ENCODE data around the gene KREMEN2.
A peak's percentile ranks its signal among the peaks of the same experiment; 100 is the strongest.

The KREMEN2 gene

DNA sequence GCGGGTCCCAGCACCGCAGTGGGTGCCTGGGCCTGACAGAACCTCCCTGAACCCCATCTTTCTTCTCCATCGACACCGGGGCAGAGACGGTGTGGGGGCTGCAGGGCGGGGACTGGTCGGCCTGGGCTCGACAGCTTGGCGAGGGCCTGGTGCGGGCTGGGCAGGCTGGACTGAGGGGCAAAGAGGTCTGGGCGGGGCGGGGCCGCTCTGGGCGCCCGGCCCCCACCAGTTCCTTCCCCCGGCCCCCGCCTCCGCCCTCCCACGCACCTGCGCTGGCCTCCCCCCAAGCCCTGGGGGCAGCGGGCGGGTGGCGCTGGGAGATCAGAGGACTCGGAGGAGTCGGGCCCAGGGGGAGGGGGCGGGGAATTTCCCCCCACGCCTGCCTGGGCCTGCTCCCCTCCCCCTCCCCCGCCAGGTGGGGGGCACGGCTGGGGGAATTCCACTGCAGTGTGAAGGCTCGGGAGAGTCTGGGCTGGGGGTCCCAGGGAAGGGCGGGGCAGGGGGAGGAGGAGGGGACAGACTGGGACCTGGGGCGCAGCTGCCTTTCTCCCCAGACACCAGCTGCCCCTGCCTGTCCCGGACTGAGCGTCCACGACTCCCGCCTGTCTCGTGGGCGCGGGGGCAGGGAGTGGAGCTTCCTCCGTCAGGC is 877 bp upstream of the KREMEN2 start:
- ATAC-seq (replicated peaks) = peak; percentile 12
- peak overlapping the region; percentile 78 to 80 for H3K4me3 Mint-ChIP-seq

DNA sequence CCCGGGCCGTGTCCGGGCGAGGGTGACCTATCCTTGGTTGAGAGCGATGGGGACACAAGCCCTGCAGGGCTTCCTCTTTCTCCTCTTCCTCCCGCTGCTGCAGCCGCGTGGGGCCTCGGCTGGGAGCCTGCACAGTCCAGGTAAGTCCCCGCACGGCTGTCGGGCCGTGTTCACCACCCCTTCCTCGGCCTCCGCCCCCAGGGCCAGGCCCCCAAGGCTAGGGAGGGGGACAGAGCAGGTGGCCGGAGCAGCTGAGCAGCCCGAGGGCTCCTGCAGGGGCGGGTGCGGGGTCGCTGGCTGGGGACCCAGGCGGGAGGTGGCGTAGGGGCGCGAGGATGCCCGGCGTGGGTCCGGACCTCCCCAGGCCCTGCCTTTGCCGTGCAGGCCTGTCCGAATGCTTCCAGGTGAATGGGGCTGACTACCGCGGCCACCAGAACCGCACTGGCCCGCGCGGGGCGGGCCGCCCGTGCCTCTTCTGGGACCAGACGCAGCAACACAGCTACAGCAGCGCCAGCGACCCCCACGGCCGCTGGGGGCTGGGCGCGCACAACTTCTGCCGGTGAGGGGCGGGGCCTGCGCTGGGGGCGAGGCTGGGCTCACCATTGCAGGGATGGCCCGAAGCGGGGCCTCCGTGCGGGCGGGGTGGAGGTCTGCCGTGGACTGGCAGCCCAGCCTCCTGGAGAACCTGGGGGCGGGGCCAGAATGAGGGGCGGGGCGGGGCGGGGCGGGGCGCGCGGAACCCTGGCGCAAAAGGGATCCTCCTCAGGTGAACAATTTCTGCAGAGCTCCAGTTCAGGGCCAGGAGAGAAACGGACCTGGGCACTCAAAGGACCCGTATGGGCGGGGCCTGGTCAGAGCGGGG is 631 bp downstream of the KREMEN2 start:
- DNase-seq (peak; percentile 46 to 49 (median 48)), ATAC-seq (replicated peaks) (peak; percentile 28)
- H3K9me3 Mint-ChIP-seq = no peaks in the 10 kb centered on the region
- H3K36me3 Mint-ChIP-seq (ENCODE audit: insufficient read depth) = peaks cover 2% of the 10 kb centered on the region
- H3K4me1 Mint-ChIP-seq (ENCODE audit: low read depth in 2 of 2) = peaks cover 15 to 26% of the 10 kb centered on the region in 2 donors
- peak overlapping the region; percentile 78 to 80 for H3K4me3 Mint-ChIP-seq
- H3K27me3 Mint-ChIP-seq = peaks cover 33 to 58% of the 10 kb centered on the region in 2 donors
- peak overlapping the region in 1 of 2 donors; percentile 53 for H3K27ac Mint-ChIP-seq

More for the DNA sequence above, 877 bp upstream of the KREMEN2 start:
- Mint-ChIP-seq H3K4me1 (ENCODE audit: low read depth in 2 of 2) (peaks cover 14 to 19% of the 10 kb centered on the region in 2 donors), H3K27me3 (peaks cover 37 to 56% of the 10 kb centered on the region in 2 donors), H3K9me3 (no peaks in the 10 kb centered on the region), H3K27ac (no peak overlapping the region), H3K36me3 (ENCODE audit: insufficient read depth) (peaks cover 2% of the 10 kb centered on the region)
- no peak for DNase-seq

DNA sequence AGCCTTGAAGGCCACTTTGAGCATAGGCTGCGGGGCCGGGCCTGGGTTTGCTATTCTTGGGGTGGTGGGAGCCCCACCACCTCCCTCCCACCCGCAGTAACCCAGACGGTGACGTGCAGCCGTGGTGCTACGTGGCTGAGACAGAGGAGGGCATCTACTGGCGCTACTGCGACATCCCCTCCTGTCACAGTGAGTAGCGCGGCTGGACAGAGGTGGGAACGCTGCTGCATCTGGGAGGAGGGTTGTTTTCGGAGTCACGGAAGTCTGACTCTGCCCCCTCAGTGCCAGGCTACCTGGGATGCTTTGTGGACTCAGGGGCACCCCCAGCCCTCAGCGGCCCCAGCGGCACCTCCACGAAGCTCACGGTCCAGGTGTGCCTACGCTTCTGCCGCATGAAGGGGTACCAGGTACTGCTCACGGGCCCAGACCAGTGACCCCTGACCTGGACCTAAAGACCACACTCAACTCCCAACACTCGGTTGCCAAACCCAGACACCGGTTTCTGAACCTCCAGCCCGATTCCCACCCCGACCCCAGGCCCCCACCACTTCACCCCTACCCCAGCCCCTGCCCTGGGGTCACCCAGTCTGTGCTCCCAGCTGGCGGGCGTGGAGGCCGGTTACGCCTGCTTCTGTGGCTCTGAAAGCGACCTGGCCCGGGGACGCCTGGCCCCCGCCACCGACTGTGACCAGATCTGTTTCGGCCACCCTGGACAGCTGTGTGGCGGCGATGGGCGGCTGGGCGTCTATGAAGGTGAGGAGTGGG is 2.1 kb downstream of the KREMEN2 start:
- no peak for DNase-seq
- ATAC-seq (replicated peaks) = no peak
- Mint-ChIP-seq H3K27me3 (peaks cover 25 to 53% of the 10 kb centered on the region in 2 donors), H3K4me3 (peak overlapping the region in 1 of 2 donors; percentile 78), H3K4me1 (ENCODE audit: low read depth in 2 of 2) (peaks cover 15 to 28% of the 10 kb centered on the region in 2 donors), H3K27ac (no peak overlapping the region), H3K9me3 (no peaks in the 10 kb centered on the region), H3K36me3 (ENCODE audit: insufficient read depth) (peaks cover 3% of the 10 kb centered on the region)

- no peak for DNase-seq
- Mint-ChIP-seq H3K36me3 (ENCODE audit: insufficient read depth) (peaks cover 4% of the 10 kb centered on the region), H3K4me3 (no peak overlapping the region), H3K27me3 (peaks cover 21 to 49% of the 10 kb centered on the region in 2 donors), H3K9me3 (no peaks in the 10 kb centered on the region), H3K27ac (no peak overlapping the region), H3K4me1 (ENCODE audit: low read depth in 2 of 2) (peaks cover 12 to 25% of the 10 kb centered on the region in 2 donors)
- no peak for ATAC-seq (replicated peaks)
Observed at GRCh38 chr16:2966808-2967191, 2.7 kb downstream of the KREMEN2 start.

- Mint-ChIP-seq H3K27me3 (peaks cover 18 to 49% of the 10 kb centered on the region in 2 donors), H3K4me3 (peak overlapping the region in 1 of 2 donors; percentile 6), H3K27ac (no peak overlapping the region), H3K36me3 (ENCODE audit: insufficient read depth) (peaks cover 4% of the 10 kb centered on the region), H3K9me3 (no peaks in the 10 kb centered on the region), H3K4me1 (ENCODE audit: low read depth in 2 of 2) (peaks cover 11 to 23% of the 10 kb centered on the region in 2 donors)
- DNase-seq (no peak), ATAC-seq (replicated peaks) (no peak)
Observed at GRCh38 chr16:2967211-2967631, 3.1 kb downstream of the KREMEN2 start.

DNA sequence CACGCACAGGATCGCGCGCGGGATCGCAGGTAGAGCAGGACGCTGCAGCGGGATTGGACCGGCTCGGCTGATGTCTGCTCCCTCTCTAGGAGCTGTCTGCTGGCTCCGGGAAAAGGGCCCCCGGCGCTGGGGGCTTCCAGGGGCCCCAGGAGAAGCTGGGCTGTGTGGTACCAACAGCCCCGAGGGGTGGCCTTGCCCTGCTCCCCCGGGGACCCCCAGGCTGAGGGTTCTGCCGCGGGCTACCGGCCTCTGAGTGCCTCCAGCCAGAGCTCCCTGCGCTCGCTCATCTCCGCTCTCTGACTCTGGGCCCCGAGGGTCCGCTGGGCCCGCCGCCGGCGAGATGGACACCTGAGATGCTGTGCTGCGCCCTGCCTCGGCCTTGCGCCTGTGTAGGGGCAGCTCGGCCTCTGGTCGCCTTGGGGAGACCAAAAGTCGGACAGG is 3.7 kb downstream of the KREMEN2 start:
- DNase-seq = no peak
- H3K27ac Mint-ChIP-seq = no peak overlapping the region
- H3K27me3 Mint-ChIP-seq = peaks cover 18 to 47% of the 10 kb centered on the region in 2 donors
- H3K4me1 Mint-ChIP-seq (ENCODE audit: low read depth in 2 of 2) = peaks cover 11 to 23% of the 10 kb centered on the region in 2 donors
- H3K36me3 Mint-ChIP-seq (ENCODE audit: insufficient read depth) = peaks cover 4% of the 10 kb centered on the region
- peak overlapping the region; percentile 52 to 76 for H3K4me3 Mint-ChIP-seq
- no peak for ATAC-seq (replicated peaks)
- no peaks in the 10 kb centered on the region for H3K9me3 Mint-ChIP-seq

DNA sequence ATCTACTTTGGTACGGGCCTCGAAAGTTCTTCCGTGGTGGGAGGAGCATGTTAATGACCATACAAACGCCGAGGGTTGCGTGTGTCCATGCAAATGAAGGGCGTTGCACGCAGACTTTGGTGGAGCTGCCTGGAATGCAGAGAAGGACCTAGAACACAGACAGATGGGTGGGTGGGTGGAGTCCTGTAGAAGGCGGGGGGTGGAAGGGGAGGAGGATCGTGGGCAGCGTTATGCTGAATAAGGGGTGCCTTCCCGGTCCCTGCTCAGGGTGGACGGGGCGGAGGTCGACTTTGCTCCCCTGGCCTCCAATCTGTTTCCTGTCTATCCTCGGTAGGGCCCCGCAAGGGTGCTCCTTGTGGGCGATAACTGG is 4.3 kb downstream of the KREMEN2 start:
- ATAC-seq (replicated peaks) = no peak
- peaks cover 18 to 41% of the 10 kb centered on the region in 2 donors for H3K27me3 Mint-ChIP-seq
- peak overlapping the region; percentile 52 to 76 for H3K4me3 Mint-ChIP-seq
- H3K36me3 Mint-ChIP-seq (ENCODE audit: insufficient read depth) = peaks cover 4% of the 10 kb centered on the region
- no peak for DNase-seq
- H3K9me3 Mint-ChIP-seq = no peaks in the 10 kb centered on the region
- peaks cover 11 to 23% of the 10 kb centered on the region in 2 donors for H3K4me1 Mint-ChIP-seq (ENCODE audit: low read depth in 2 of 2)
- no peak overlapping the region for H3K27ac Mint-ChIP-seq

- no peaks in the 10 kb centered on the region for H3K9me3 Mint-ChIP-seq
- peaks cover 4% of the 10 kb centered on the region for H3K36me3 Mint-ChIP-seq (ENCODE audit: insufficient read depth)
- peak within 1 kb of the TSS; percentile 52 to 76 for H3K4me3 Mint-ChIP-seq
- H3K27ac Mint-ChIP-seq = no peak within 1 kb of the TSS
- peaks cover 11 to 20% of the 10 kb centered on the region in 2 donors for H3K4me1 Mint-ChIP-seq (ENCODE audit: low read depth in 2 of 2)
- peaks cover 13 to 35% of the 10 kb centered on the region in 2 donors for H3K27me3 Mint-ChIP-seq
- peak; percentile 77 for ATAC-seq (replicated peaks)
- peak; percentile 59 to 76 (median 73) for DNase-seq
Observed at GRCh38 chr16:2968738-2969544, 4.9 kb downstream of the KREMEN2 start, which contains the start of gene PAQR4. Gene PAQR4 (plus strand): TSS chr16:2969348. CDS start chr16:2969675, 327 bp downstream.

GRCh38 chr16:2969545-2970521 is 5.8 kb downstream of the KREMEN2 start:
- ATAC-seq (replicated peaks) = peak; percentile 71
- H3K9me3 Mint-ChIP-seq = no peaks in the 10 kb centered on the region
- H3K4me1 Mint-ChIP-seq (ENCODE audit: low read depth in 2 of 2) = peaks cover 5 to 17% of the 10 kb centered on the region in 2 donors
- peak; percentile 50 to 62 (median 62) for DNase-seq
- H3K4me3 Mint-ChIP-seq = peak overlapping the region; percentile 49 to 62
- peaks cover 9 to 29% of the 10 kb centered on the region in 2 donors for H3K27me3 Mint-ChIP-seq
- peaks cover 4% of the 10 kb centered on the region for H3K36me3 Mint-ChIP-seq (ENCODE audit: insufficient read depth)
- no peak overlapping the region for H3K27ac Mint-ChIP-seq

GRCh38 chr16:2970563-2970962 is 6.5 kb downstream of the KREMEN2 start:
- Mint-ChIP-seq H3K27me3 (peaks cover 9 to 29% of the 10 kb centered on the region in 2 donors), H3K36me3 (ENCODE audit: insufficient read depth) (peaks cover 4% of the 10 kb centered on the region), H3K9me3 (no peaks in the 10 kb centered on the region), H3K4me1 (ENCODE audit: low read depth in 2 of 2) (peaks cover 5 to 13% of the 10 kb centered on the region in 2 donors), H3K4me3 (peak overlapping the region; percentile 49 to 62), H3K27ac (peak overlapping the region in 1 of 2 donors; percentile 15)
- no peak for DNase-seq
- ATAC-seq (replicated peaks) = no peak

DNA sequence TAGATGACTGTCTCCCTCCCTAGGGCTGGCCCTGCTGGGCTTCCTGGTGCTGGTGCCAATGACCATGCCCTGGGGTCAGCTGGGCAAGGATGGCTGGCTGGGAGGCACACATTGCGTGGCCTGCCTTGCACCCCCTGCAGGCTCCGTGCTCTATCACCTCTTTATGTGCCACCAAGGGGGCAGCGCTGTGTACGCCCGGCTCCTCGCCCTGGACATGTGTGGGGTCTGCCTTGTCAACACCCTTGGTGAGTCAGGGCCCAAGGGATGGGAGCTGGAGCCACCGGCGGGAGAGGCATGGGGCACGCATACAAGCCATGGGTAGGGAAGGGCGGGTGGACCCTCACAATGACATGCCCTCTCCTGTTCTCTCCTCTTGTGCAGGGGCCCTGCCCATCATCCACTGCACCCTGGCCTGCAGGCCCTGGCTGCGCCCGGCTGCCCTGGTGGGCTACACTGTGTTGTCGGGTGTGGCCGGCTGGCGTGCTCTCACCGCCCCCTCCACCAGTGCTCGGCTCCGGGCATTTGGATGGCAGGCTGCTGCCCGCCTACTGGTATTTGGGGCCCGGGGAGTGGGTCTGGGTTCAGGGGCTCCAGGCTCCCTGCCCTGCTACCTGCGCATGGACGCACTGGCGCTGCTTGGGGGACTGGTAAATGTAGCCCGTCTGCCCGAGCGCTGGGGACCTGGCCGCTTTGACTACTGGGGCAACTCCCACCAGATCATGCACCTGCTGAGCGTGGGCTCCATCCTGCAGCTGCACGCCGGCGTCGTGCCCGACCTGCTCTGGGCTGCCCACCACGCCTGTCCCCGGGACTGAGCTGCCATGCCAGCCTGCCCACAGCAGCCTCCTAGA is 7.3 kb downstream of the KREMEN2 start:
- Mint-ChIP-seq H3K36me3 (ENCODE audit: insufficient read depth) (peaks cover 4% of the 10 kb centered on the region), H3K4me3 (peak overlapping the region in 1 of 2 donors; percentile 62), H3K27ac (peak overlapping the region in 1 of 2 donors; percentile 15), H3K9me3 (no peaks in the 10 kb centered on the region), H3K4me1 (ENCODE audit: low read depth in 2 of 2) (peaks cover 5 to 13% of the 10 kb centered on the region in 2 donors), H3K27me3 (peaks cover 9 to 29% of the 10 kb centered on the region in 2 donors)
- DNase-seq (no peak), ATAC-seq (replicated peaks) (no peak)

All from effector memory CD8-positive, alpha-beta T cell (primary cell).